ENCODE results near the gene GPR61.

The GPR61 gene

DNA sequence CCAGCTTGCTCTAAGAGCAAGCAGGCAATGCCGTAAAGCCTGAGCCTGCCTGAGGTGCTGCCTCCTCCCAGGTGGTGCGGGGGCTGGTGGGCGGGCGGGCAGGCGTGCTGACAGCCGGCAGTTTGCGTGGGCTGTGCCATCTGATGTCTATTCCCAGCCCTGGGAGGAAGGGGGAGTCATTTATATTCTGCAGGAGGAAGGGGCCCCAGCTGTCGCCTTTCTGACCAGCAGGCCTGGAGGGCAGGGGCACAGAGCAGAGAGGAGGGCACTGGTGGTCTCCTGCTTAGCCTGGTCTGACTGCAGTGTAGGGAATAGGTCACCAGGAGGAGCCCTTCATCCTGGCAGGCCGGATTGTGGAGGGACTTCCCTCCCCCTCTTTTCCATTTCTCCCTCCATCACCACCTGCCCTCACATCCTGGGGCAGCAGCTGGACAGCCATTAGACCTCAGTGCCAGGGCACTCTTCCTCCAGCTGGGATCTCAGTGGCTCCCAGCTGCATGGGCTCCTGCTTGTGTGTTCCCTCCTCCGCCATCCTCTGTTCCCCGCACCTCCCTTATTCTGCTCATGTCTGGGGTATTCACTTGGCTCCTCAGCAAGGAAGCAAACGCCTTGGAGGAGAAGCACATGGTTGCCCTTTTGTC lies 41.4 kb upstream of the GPR61 start:
- ChIA-PET POLR2A (interaction anchor here (1.8 kb wide), 1 partner anchor 284 kb away, joined by 5 read pairs; the partner anchor contains the start of gene SARS1), CTCF (interaction anchor here (0.6 to 9.8 kb wide), 9 partner anchors 10 to 99 kb away, joined by 3 to 115 read pairs (median 5); partner anchors contain the start of gene AMIGO1)
- peak; percentile 74 for DNase-seq (ENCODE audit: extremely low spot score)
- no peak for TF ChIP-seq ELF4 (IDR thresholded peaks at IDR 0.05)
- TF ChIP-seq HDGF (IDR thresholded peaks at IDR 0.05; ENCODE audit: borderline replicate concordance): no peak
- TF ChIP-seq L3MBTL2 (conservative IDR thresholded peaks at IDR 0.05): no peak
- no peak for TF ChIP-seq TARDBP (IDR thresholded peaks at IDR 0.05)
- TF ChIP-seq CTBP1 (IDR thresholded peaks at IDR 0.05; ENCODE audit: borderline replicate concordance): no peak
- no peak for TF ChIP-seq ARNT (IDR thresholded peaks at IDR 0.05)
- TF ChIP-seq FOXK2 (IDR thresholded peaks at IDR 0.05): no peak
- no peak for TF ChIP-seq NFRKB (IDR thresholded peaks at IDR 0.05)
- TF ChIP-seq FOXA1 (IDR thresholded peaks at IDR 0.05): no peak
- TF ChIP-seq, protein P1, sequence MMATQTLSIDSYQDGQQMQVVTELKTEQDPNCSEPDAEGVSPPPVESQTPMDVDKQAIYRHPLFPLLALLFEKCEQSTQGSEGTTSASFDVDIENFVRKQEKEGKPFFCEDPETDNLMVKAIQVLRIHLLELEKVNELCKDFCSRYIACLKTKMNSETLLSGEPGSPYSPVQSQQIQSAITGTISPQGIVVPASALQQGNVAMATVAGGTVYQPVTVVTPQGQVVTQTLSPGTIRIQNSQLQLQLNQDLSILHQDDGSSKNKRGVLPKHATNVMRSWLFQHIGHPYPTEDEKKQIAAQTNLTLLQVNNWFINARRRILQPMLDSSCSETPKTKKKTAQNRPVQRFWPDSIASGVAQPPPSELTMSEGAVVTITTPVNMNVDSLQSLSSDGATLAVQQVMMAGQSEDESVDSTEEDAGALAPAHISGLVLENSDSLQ (IDR thresholded peaks at IDR 0.05): no peak
- TF ChIP-seq SP1 (IDR thresholded peaks at IDR 0.05): no peak
- no peak for TF ChIP-seq LEF1 (IDR thresholded peaks at IDR 0.05; ENCODE audit: borderline replicate concordance)
- no peak for TF ChIP-seq SUZ12 (IDR thresholded peaks at IDR 0.05)
- TF ChIP-seq BHLHE40 (IDR thresholded peaks at IDR 0.05; ENCODE audit: borderline replicate concordance): no peak

DNA sequence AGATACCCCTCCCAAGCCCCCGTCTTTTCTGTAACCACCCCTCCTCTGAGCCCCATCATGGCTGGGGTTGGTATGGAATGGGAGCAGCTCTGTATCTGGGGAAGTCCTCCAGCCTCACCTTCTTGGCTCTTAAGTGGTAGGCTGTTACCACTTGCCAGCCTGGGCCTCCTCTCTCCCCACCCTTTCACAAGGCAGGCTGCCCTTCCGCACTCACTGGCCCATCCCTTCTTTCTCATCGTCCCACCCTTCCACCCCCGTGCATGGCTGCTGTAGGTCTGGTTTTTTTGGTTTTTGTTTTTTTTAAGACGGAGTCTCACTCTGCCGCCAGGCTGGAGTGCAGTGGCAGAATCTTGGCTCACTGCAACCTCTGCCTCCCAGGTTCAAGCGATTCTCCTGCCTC lies 40.6 kb upstream of the GPR61 start:
- DNase-seq (ENCODE audit: extremely low spot score): no peak
- ChIA-PET CTCF (interaction anchor here (0.6 to 9.8 kb wide), 7 partner anchors 9 to 103 kb away, joined by 3 to 115 read pairs (median 5); no protein-coding TSS in a partner anchor), POLR2A (interaction anchor here (1.2 kb wide), 1 partner anchor 31 kb away, joined by 4 read pairs; no protein-coding TSS in a partner anchor)
- no peak for TF ChIP-seq FOXM1 (IDR thresholded peaks at IDR 0.05; ENCODE audit: borderline replicate concordance)
- TF ChIP-seq, protein P1 (IDR thresholded peaks at IDR 0.05): no peak

DNA sequence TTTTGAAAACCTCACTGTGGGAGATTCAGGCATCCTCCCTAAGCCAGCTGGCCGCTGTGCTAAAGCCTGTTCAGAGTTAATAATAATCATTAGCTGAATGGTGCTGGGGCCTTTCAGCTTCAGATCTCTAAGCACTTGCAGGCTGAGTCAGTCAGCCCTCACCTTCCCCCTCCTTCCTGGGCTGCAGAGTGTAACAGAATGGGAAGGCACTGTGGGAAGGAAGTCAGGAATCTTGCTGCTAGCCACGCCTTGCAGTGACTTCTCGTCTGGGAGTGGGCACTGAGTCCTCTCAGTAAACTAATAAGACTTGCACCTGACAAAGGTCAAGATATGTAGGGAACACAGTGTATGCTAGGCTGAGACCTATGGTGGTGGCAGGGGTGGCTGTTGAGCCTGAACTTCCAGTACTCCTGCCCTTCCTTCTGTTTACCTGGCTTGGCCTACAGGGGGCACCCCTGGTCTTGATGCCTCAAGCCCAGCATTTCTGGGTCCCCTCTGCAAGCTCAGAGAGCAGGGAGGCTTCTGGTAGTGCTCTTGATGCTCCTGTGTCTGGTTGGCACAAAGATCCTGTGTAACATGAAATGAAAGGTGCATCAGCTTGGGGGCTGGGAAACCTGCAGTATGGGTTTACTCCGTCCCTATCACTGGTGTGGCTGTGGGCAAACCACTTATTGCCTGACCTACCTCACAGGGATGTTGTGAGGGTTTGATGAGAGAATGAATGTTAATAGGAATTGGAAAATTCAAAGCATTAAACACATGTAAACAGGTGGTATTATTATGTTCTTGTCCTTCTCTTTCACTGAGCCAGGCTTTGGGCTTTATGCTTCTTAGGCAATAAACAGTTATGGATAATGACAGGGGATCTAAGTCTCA lies 39.8 kb upstream of the GPR61 start:
- peak; percentile 58 for DNase-seq (ENCODE audit: extremely low spot score)
- ChIA-PET POLR2A (interaction anchor here (1.0 to 1.2 kb wide), 2 partner anchors 31 to 33 kb away, joined by 3 to 4 read pairs; no protein-coding TSS in a partner anchor), CTCF (interaction anchor here (1.2 to 9.8 kb wide), 4 partner anchors 10 to 32 kb away, joined by 3 to 115 read pairs (median 6); partner anchors contain the start of gene AMIGO1)
- TF ChIP-seq SP1 (IDR thresholded peaks at IDR 0.05): no peak
- no peak for TF ChIP-seq HDGF (IDR thresholded peaks at IDR 0.05; ENCODE audit: borderline replicate concordance)
- no peak for TF ChIP-seq BHLHE40 (IDR thresholded peaks at IDR 0.05; ENCODE audit: borderline replicate concordance)
- no peak for TF ChIP-seq SUZ12 (IDR thresholded peaks at IDR 0.05)
- TF ChIP-seq FOXK2 (IDR thresholded peaks at IDR 0.05): no peak
- no peak for TF ChIP-seq NFRKB (IDR thresholded peaks at IDR 0.05)
- TF ChIP-seq ARNT (IDR thresholded peaks at IDR 0.05): no peak
- TF ChIP-seq, protein P1 (IDR thresholded peaks at IDR 0.05): no peak

- CTCF ChIA-PET: interaction anchor here (1.2 to 9.8 kb wide), 2 partner anchors 9 to 31 kb away, joined by 3 to 115 read pairs; partner anchors contain the start of gene AMIGO1
- DNase-seq (ENCODE audit: extremely low spot score): no peak
- TF ChIP-seq LEF1 (IDR thresholded peaks at IDR 0.05; ENCODE audit: borderline replicate concordance) (no peak), NFRKB (IDR thresholded peaks at IDR 0.05) (no peak), HDGF (IDR thresholded peaks at IDR 0.05; ENCODE audit: borderline replicate concordance) (no peak), FOXK2 (IDR thresholded peaks at IDR 0.05) (no peak), FOXM1 (IDR thresholded peaks at IDR 0.05; ENCODE audit: borderline replicate concordance) (no peak), ZNF384 (IDR thresholded peaks at IDR 0.05) (no peak), ARNT (IDR thresholded peaks at IDR 0.05) (no peak), TARDBP (IDR thresholded peaks at IDR 0.05) (no peak), BHLHE40 (IDR thresholded peaks at IDR 0.05; ENCODE audit: borderline replicate concordance) (no peak), L3MBTL2 (conservative IDR thresholded peaks at IDR 0.05) (no peak), ELF4 (IDR thresholded peaks at IDR 0.05) (no peak), CTBP1 (IDR thresholded peaks at IDR 0.05; ENCODE audit: borderline replicate concordance) (no peak), SUZ12 (IDR thresholded peaks at IDR 0.05) (no peak)
- TF ChIP-seq, protein P1 (IDR thresholded peaks at IDR 0.05): no peak
- POLR2A ChIA-PET: no interaction called here
These were observed 38.7 kb upstream of the GPR61 start for GRCh38 chr1:109500941-109501381.
